SK-N-SH treated with all-trans-retinoic acid at 6 μM for 48 hours (cell line): ENCODE data around the gene KRR1.

ENCODE experiments used
- ARNTL ChIP-seq: fragments of 450-650 bp; formaldehyde crosslinking; IDR thresholded peaks from 2 replicates; pipeline ENCODE4 v1.5.0; 2020; ENCODE audit warnings: low read depth, mild to moderate bottlenecking, moderate library complexity, borderline replicate concordance
- BACH2 ChIP-seq: fragments of 250-450 bp; sonication (Bioruptor Pico); IDR thresholded peaks from 2 replicates; pipeline ENCODE4 v1.9.0; 2021; ENCODE audit warnings: mild to moderate bottlenecking, borderline replicate concordance
- GLIS3 ChIP-seq: fragments of 250-450 bp; sonication (Bioruptor Pico); IDR thresholded peaks from 2 replicates; pipeline ENCODE4 v1.5.0; 2020; ENCODE audit warnings: mild to moderate bottlenecking, moderate library complexity
- ISL1 ChIP-seq: fragments of 250-450 bp; sonication (Bioruptor Pico); IDR thresholded peaks from 2 replicates; pipeline ENCODE4 v2.1.2; 2022; ENCODE audit warnings: mild to moderate bottlenecking, moderate library complexity
- OSR1 ChIP-seq: fragments of 250-450 bp; sonication (Bioruptor Pico); IDR thresholded peaks from 2 replicates; pipeline ENCODE4 v1.8.0; 2022; ENCODE audit warnings: moderate library complexity, mild to moderate bottlenecking, inconsistent platforms
- TOX ChIP-seq: fragments of 250-450 bp; sonication (Bioruptor Pico); IDR thresholded peaks from 2 replicates; pipeline ENCODE4 v1.8.0; 2021; ENCODE audit warnings: mild to moderate bottlenecking, moderate library complexity, borderline replicate concordance
- ZFP3 ChIP-seq: fragments of 250-450 bp; sonication (Bioruptor Pico); IDR thresholded peaks from 2 replicates; pipeline ENCODE4 v1.5.0; 2020; ENCODE audit warnings: mild to moderate bottlenecking, moderate library complexity
- ZFP30 ChIP-seq: fragments of 450-650 bp; formaldehyde crosslinking; IDR thresholded peaks from 2 replicates; pipeline ENCODE4 v1.5.0; 2022; ENCODE audit warnings: mild to moderate bottlenecking, moderate library complexity
- ZNF565 ChIP-seq: fragments of 450-650 bp; formaldehyde crosslinking; conservative IDR thresholded peaks from 2 replicates; pipeline ENCODE4 v1.5.0; 2020; ENCODE audit warnings: low read depth, mild to moderate bottlenecking, moderate library complexity
- ZNF8 ChIP-seq: fragments of 450-650 bp; formaldehyde crosslinking; IDR thresholded peaks from 2 replicates; pipeline ENCODE4 v1.5.0; 2020; ENCODE audit warnings: mild to moderate bottlenecking, moderate library complexity
- TF ChIP-seq, protein P1 (sequence below): fragments of 250-450 bp; sonication (Bioruptor Pico); IDR thresholded peaks from 2 replicates; pipeline ENCODE4 v1.8.0; 2020; ENCODE audit warnings: mild to moderate bottlenecking, moderate library complexity, borderline replicate concordance
- TF ChIP-seq, protein P2 (sequence below): fragments of 250-450 bp; sonication (Bioruptor Pico); IDR thresholded peaks from 2 replicates; pipeline ENCODE4 v1.5.1; 2021; ENCODE audit warnings: mild to moderate bottlenecking, moderate library complexity
- TF ChIP-seq, protein P3 (sequence below): fragments of 250-450 bp; sonication (Bioruptor Pico); IDR thresholded peaks from 2 replicates; pipeline ENCODE4 v1.5.1; 2020; ENCODE audit warnings: low read depth, mild to moderate bottlenecking, moderate library complexity
- TF ChIP-seq, protein P4 (sequence below): fragments of 250-450 bp; sonication (Bioruptor Pico); IDR thresholded peaks from 2 replicates; pipeline ENCODE4 v1.8.0; 2021; ENCODE audit warnings: low read depth, mild to moderate bottlenecking, moderate library complexity, borderline replicate concordance

DNA sequence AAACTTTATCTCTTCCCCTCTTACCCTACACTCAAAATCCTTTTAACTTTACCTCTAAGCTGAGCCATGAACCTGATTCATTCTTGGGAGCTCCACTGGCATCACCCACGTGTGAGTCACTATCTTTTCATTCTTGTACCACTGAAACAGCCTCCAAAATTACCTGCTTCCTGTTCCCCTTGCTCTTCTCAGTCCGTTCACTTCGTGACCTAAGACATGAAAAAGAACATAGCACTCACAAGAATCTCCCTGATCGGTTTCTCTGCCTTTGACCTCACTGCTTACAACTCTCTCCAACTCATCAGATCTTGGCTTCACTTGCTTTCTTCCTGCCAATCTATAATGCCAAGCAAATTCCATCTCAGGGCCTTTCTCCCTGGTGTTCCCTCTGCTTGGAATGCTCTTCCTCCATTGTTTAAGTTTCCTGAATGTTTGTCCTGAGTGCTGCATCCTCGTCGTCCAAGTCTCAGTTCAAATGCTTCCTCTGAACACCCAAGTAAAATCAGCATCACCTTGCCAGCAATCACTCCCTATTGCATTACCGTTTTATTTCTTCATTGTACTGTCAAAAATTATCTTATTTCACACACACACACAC, 21.7 kb downstream of the KRR1 start:
- TF ChIP-seq ZFP3 (CRISPR knock-in tag) (no peak), OSR1 (CRISPR knock-in tag) (no peak), ARNTL (CRISPR knock-in tag) (no peak), BACH2 (CRISPR knock-in tag) (no peak), ZFP30 (CRISPR knock-in tag) (no peak), ZNF565 (no peak), ZNF8 (CRISPR knock-in tag) (no peak), ISL1 (CRISPR knock-in tag) (no peak; the same call in 1 of the 2 replicates), TOX (CRISPR knock-in tag) (no peak), GLIS3 (CRISPR knock-in tag) (no peak)
- TF ChIP-seq, protein P1, sequence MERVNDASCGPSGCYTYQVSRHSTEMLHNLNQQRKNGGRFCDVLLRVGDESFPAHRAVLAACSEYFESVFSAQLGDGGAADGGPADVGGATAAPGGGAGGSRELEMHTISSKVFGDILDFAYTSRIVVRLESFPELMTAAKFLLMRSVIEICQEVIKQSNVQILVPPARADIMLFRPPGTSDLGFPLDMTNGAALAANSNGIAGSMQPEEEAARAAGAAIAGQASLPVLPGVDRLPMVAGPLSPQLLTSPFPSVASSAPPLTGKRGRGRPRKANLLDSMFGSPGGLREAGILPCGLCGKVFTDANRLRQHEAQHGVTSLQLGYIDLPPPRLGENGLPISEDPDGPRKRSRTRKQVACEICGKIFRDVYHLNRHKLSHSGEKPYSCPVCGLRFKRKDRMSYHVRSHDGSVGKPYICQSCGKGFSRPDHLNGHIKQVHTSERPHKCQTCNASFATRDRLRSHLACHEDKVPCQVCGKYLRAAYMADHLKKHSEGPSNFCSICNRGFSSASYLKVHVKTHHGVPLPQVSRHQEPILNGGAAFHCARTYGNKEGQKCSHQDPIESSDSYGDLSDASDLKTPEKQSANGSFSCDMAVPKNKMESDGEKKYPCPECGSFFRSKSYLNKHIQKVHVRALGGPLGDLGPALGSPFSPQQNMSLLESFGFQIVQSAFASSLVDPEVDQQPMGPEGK (CRISPR knock-in tag): no peak
- TF ChIP-seq, protein P2, sequence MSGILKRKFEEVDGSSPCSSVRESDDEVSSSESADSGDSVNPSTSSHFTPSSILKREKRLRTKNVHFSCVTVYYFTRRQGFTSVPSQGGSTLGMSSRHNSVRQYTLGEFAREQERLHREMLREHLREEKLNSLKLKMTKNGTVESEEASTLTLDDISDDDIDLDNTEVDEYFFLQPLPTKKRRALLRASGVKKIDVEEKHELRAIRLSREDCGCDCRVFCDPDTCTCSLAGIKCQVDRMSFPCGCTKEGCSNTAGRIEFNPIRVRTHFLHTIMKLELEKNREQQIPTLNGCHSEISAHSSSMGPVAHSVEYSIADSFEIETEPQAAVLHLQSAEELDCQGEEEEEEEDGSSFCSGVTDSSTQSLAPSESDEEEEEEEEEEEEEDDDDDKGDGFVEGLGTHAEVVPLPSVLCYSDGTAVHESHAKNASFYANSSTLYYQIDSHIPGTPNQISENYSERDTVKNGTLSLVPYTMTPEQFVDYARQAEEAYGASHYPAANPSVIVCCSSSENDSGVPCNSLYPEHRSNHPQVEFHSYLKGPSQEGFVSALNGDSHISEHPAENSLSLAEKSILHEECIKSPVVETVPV: no peak
- TF ChIP-seq, protein P3, sequence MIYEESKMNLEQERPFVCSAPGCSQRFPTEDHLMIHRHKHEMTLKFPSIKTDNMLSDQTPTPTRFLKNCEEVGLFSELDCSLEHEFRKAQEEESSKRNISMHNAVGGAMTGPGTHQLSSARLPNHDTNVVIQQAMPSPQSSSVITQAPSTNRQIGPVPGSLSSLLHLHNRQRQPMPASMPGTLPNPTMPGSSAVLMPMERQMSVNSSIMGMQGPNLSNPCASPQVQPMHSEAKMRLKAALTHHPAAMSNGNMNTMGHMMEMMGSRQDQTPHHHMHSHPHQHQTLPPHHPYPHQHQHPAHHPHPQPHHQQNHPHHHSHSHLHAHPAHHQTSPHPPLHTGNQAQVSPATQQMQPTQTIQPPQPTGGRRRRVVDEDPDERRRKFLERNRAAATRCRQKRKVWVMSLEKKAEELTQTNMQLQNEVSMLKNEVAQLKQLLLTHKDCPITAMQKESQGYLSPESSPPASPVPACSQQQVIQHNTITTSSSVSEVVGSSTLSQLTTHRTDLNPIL: no peak
- TF ChIP-seq, protein P4, sequence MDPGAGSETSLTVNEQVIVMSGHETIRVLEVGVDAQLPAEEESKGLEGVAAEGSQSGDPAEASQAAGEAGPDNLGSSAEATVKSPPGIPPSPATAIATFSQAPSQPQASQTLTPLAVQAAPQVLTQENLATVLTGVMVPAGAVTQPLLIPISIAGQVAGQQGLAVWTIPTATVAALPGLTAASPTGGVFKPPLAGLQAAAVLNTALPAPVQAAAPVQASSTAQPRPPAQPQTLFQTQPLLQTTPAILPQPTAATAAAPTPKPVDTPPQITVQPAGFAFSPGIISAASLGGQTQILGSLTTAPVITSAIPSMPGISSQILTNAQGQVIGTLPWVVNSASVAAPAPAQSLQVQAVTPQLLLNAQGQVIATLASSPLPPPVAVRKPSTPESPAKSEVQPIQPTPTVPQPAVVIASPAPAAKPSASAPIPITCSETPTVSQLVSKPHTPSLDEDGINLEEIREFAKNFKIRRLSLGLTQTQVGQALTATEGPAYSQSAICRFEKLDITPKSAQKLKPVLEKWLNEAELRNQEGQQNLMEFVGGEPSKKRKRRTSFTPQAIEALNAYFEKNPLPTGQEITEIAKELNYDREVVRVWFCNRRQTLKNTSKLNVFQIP (CRISPR knock-in tag): no peak
